Activated CD8-positive, alpha-beta memory T cell treated with anti-CD3 and anti-CD28 coated beads, Interleukin-2, amount 10 ng/mL, durations not matched to agents 7 days and 5 days (primary cell): ENCODE data around the gene OR2S2. TPM values are rescaled to one million over a fixed set of nuclear protein-coding genes. Genes with fewer than 3 reads are reported as not detected.
A peak's percentile ranks its signal among the peaks of the same experiment; 100 is the strongest.
"Not testable (repeated sequence)": the region's sequence is repeated elsewhere in the genome, so short reads cannot be mapped to it uniquely, and the experiment has no call there.

Experiments used
- ATAC-seq: fragments of 150-1000 bp; cut with Tn5 transposase; one replicate; pipeline ENCODE4 v1.10.0; 2021; ENCODE audit warnings: moderate library complexity
- CTCF ChIA-PET: fragments of 350-600 bp; sonication (Branson Sonifier 250); formaldehyde crosslinking; loops from one replicate; lab custom pipeline; 2021; ENCODE audit warnings: antibody characterized with exemption; lab: Charles Lee
- DNase-seq: peaks from one replicate; pipeline ENCODE4 v3.0.0-alpha.2; 2020
- H3K27ac Mint-ChIP-seq: one replicate; pipeline ENCODE4 v1.8.0; 2021; ENCODE audit warnings: mild to moderate bottlenecking, mixed read lengths
- H3K27me3 Mint-ChIP-seq: one replicate; pipeline ENCODE4 v1.8.0; 2021; ENCODE audit warnings: mixed read lengths
- H3K36me3 Mint-ChIP-seq: one replicate; pipeline ENCODE4 v1.8.0; 2021; ENCODE audit warnings: mild to moderate bottlenecking, mixed read lengths
- H3K4me1 Mint-ChIP-seq: one replicate; pipeline ENCODE4 v1.8.0; 2021; ENCODE audit warnings: mixed read lengths
- H3K4me3 Mint-ChIP-seq: one replicate; pipeline ENCODE4 v1.8.0; 2021; ENCODE audit warnings: mild to moderate bottlenecking, moderate library complexity, mixed read lengths
- H3K9me3 Mint-ChIP-seq: one replicate; pipeline ENCODE4 v1.8.0; 2022; ENCODE audit warnings: low read depth, mixed read lengths
- total RNA-seq, 2 experiments: library from RNA; stranded (reverse); gene quantifications; one replicate each; pipeline ENCODE4 v1.2.3, GENCODE V29; 2021

The OR2S2 gene
- not detected for total RNA-seq

DNA sequence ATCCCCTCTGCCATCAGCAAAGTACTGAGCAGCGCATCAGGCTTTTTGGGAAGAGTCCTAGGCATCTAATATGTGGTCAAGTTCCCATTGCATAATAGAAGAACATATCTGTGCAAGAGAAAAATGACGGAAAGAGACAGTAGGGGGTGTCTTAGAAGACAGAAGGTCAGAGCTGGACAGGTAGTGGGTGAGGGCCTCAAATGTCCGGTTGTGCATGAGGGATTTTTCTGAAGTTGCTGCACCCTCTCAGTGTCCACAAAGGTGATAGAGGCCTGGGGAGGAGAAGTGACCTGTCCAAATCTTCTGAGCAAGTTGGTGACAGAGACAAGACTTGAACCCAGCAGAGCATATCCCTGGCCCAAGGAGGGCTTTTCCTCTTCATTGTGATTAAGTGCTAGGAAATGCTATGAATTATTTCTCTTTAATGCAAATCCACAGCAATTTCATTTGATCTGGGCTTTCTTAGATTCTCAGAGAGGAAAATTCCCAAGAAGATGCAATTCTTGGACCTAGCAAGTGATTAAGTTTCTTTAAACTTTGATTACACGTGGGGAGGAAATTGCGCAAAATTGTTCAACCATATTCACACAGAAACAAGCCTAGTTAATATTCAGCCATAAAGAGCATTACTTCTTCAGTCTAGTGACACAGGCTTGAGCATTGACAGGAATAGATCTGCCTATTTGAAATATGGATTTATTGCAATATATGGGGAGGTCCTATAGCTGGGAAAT is at the start of gene OR2S2:
Gene OR2S2 (minus strand): TSS at position 51 of the 734 bp plus-strand sequence. CDS start 56 bp downstream, outside the sequence.
- Mint-ChIP-seq H3K27ac (no peak within 1 kb of the TSS), H3K4me1 (no peaks in the 10 kb centered on the region), H3K36me3 (no peaks in the 10 kb centered on the region), H3K27me3 (peaks cover 40% of the 10 kb centered on the region), H3K4me3 (no peak within 1 kb of the TSS), H3K9me3 (no peaks in the 10 kb centered on the region)
- CTCF ChIA-PET, result interaction anchor here (0.9 to 2.0 kb wide), 3 partner anchors 13 to 921 kb away, joined by 3 to 9 read pairs (median 6); no protein-coding TSS in a partner anchor
- no peak for DNase-seq
- no peak for ATAC-seq

- H3K27ac Mint-ChIP-seq, result peak overlapping the region; percentile 0
- CTCF ChIA-PET, result interaction anchor here (0.9 to 6.6 kb wide), 8 partner anchors 12 to 160 kb away, joined by 3 to 59 read pairs (median 4); no protein-coding TSS in a partner anchor
- no peaks in the 10 kb centered on the region for H3K9me3 Mint-ChIP-seq
- ATAC-seq (peak; percentile 48), DNase-seq (no peak)
- peaks cover 19% of the 10 kb centered on the region for H3K4me1 Mint-ChIP-seq
- peaks cover 64% of the 10 kb centered on the region for H3K27me3 Mint-ChIP-seq
- H3K36me3 Mint-ChIP-seq, result peaks cover 6% of the 10 kb centered on the region
- H3K4me3 Mint-ChIP-seq, result no peak overlapping the region
Measured at GRCh38 chr9:36007316-36007708, 49.4 kb upstream of the OR2S2 start.

DNA sequence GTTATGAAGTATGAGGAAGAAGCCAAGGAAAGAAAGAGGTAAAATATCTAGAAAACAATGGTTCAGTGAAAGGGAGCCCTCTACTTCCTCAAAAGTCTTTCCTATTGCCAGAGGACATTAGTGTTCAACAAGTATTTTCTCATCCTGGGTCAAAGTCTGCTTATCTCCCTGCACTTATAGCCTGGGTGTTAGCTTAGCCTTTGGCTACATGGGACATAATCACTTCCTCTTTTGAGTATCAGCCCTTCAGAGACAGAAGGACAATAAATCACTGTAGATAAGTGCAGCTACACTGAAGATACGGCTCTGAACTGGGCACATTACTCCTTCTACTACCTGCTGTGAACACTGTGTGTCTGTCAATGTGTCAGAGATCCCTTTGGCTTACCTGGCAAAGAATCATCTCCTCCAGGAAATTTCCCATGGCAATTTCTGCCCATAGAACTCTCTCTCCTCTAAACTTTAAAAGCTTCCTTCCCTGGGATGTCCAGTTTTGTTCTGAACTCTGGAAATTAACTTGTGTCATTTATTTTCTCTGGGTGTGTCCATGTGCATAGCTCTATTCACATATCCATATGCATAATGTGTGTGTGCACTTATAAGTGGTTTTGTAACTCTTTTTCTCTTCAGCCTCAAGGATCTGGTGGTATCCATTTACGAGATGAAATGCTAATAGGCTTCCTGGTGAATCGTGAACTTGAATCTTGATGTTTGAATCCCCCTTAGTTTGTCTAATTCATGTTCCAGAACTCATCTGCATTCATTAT is 48.8 kb upstream of the OR2S2 start:
- H3K27ac Mint-ChIP-seq, result peak overlapping the region; percentile 0
- peaks cover 65% of the 10 kb centered on the region for H3K27me3 Mint-ChIP-seq
- H3K9me3 Mint-ChIP-seq, result no peaks in the 10 kb centered on the region

DNA sequence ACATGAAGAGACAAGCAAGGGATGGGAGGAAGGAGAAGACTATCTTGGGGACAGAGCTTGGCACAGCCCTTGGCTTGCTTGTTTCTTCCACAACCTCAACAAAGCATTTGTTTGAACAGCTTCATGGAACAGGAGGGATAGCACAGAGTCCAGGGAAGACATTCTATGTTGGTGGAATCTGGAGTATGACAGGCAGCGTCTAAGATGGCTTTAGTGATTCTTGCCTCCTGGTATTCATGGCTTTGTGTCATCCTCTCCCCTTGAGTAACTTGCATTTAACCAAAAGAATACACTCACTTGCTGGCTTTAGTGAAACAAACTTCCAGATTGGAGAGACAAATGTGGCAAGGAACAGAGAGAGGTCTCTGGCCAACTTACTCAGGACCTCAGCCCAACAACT is 47.9 kb upstream of the OR2S2 start:
- CTCF ChIA-PET, result interaction anchor here (1.3 to 6.6 kb wide), 3 partner anchors 14 to 60 kb away, joined by 3 to 59 read pairs (median 30); no protein-coding TSS in a partner anchor
- H3K4me1 Mint-ChIP-seq, result peaks cover 19% of the 10 kb centered on the region
- DNase-seq, result no peak
- ATAC-seq, result no peak
- H3K27ac Mint-ChIP-seq, result no peak overlapping the region
- peaks cover 6% of the 10 kb centered on the region for H3K36me3 Mint-ChIP-seq
- H3K9me3 Mint-ChIP-seq, result no peaks in the 10 kb centered on the region
- peaks cover 60% of the 10 kb centered on the region for H3K27me3 Mint-ChIP-seq
- no peak overlapping the region for H3K4me3 Mint-ChIP-seq

More for the DNA sequence above, 48.8 kb upstream of the OR2S2 start:
- Mint-ChIP-seq H3K4me1 (peaks cover 19% of the 10 kb centered on the region), H3K36me3 (peaks cover 6% of the 10 kb centered on the region), H3K4me3 (no peak overlapping the region)
- ATAC-seq, result no peak
- CTCF ChIA-PET, result interaction anchor here (0.9 to 6.6 kb wide), 7 partner anchors 13 to 160 kb away, joined by 3 to 59 read pairs (median 4); no protein-coding TSS in a partner anchor
- no peak for DNase-seq

DNA sequence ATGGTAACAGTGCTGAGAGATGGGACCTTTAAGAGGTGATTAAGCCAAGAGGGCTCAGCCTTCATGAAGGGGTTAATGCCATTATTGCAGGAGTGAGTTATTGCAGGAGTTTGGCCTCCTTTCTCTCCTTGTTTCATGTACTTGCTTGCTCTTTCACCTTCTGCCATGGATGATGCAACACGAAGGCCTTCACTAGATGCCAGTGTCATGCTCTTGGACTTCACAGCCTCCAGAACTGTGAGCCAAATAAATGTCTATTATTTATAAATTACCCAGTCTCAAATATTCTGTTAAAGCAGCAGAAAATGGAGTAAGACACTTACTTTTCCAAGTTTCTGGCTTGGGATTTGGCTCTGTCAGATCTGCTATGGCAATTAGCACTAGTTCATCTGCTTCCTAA is 40.4 kb upstream of the OR2S2 start:
- no peaks in the 10 kb centered on the region for H3K9me3 Mint-ChIP-seq
- CTCF ChIA-PET, result no interaction called here
- ATAC-seq, result no peak
- no peak overlapping the region for H3K27ac Mint-ChIP-seq
- DNase-seq, result no peak
- H3K36me3 Mint-ChIP-seq, result no peaks in the 10 kb centered on the region
- no peak overlapping the region for H3K4me3 Mint-ChIP-seq
- peaks cover 50% of the 10 kb centered on the region for H3K27me3 Mint-ChIP-seq
- no peaks in the 10 kb centered on the region for H3K4me1 Mint-ChIP-seq

- H3K36me3 Mint-ChIP-seq, DNase-seq, H3K4me3 Mint-ChIP-seq, ATAC-seq, H3K9me3 Mint-ChIP-seq, H3K27ac Mint-ChIP-seq, H3K4me1 Mint-ChIP-seq, CTCF ChIA-PET: not testable (repeated sequence)
- peaks cover 45% of the 10 kb centered on the region for H3K27me3 Mint-ChIP-seq
Measured at GRCh38 chr9:35997016-35997415, 39.1 kb upstream of the OR2S2 start.

DNA sequence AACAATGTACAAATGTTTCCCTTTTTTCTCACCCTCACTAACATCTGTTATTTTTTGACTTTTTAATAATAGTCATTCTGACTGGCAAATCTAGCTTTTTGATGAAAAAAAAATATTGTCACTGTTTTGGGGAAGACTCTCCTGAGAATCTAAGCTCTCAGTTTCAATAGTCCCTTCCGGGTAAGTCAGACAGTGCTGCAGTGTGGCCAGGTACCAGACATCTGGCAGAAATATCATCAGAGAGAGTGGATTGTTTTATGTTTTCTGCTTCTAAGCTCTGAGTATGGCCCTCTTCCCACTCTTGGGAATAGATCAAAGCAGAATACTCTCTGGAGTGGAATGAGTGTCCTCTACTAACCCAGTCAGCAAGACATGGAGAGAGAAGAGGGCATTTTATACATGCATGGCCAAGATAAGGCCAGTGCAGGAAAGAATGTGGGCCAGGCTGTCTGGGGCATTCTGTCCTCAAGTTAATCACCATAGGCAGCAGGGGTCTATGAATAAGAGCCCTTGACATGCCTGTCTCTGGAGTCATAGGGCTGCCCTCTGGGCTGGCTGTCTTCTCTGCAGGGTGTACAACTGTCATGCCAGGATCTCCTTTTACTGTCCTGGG is 38.5 kb upstream of the OR2S2 start:
- CTCF ChIA-PET, result interaction anchor here (2.6 kb wide), 1 partner anchor 12 kb away, joined by 12 read pairs; no protein-coding TSS in a partner anchor
- peaks cover 46% of the 10 kb centered on the region for H3K27me3 Mint-ChIP-seq
- DNase-seq, result no peak
- no peak overlapping the region for H3K4me3 Mint-ChIP-seq
- no peaks in the 10 kb centered on the region for H3K4me1 Mint-ChIP-seq
- no peak for ATAC-seq
- no peak overlapping the region for H3K27ac Mint-ChIP-seq
- no peaks in the 10 kb centered on the region for H3K9me3 Mint-ChIP-seq
- no peaks in the 10 kb centered on the region for H3K36me3 Mint-ChIP-seq

DNA sequence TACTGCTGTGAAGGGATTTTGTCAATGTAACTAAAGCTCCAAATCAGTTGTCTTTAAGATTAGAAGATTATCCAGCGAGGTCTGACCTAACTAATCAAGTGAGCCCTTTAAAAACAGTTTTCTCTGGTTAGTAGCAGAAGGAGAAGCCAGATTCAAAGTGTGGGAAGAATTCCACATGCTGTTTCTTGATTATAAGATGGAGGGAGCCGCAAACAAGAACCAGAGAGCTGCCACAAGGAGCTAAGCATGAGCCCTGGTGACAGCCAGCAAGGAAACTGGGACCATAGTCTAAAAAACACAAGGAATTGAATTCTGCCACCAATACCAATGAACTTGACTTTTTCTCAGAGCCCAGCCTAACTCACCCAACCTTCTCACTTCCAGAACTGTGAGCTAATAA is 37.0 kb upstream of the OR2S2 start:
- Mint-ChIP-seq H3K4me3 (no peak overlapping the region), H3K9me3 (no peaks in the 10 kb centered on the region), H3K27me3 (peaks cover 50% of the 10 kb centered on the region), H3K36me3 (no peaks in the 10 kb centered on the region), H3K27ac (no peak overlapping the region), H3K4me1 (no peaks in the 10 kb centered on the region)
- ATAC-seq (no peak), DNase-seq (no peak)
- CTCF ChIA-PET, result interaction anchor here (1.2 to 2.6 kb wide), 4 partner anchors 10 to 28 kb away, joined by 3 to 12 read pairs (median 5); no protein-coding TSS in a partner anchor

DNA sequence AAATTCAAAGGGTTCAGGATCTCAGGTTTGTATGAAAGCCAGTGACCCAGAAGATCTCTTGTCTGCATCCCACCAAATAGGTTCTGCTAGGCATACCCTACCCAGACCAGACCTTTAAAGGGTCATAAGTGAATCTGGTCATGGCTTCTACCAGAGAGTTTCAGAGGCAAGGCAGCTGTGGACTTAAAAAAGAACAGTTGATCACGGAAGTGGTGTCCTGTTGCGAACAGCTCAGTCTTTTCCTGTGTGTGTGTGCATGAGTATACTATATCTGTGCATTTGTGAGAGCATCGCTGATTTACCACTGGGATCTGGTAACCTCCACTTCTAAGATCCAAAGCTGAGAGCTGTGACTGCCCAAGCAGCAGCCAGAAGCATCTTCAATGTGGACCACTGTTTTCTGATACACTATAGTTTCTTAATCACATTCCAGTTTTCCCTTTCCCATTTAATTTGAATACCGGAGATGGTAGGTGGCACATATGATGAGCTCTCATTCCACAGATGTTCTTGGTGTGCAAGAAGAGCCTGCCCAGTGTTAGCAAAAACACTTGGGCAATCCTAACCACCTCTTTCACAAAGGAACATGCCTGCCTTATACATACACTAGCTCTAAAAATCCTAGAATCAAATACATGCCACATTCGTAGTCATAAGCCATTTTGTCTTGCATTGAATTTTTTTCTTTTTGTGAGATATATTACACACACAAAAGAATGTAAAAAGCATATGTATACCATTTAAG is 36.2 kb upstream of the OR2S2 start:
- Mint-ChIP-seq H3K27me3 (peaks cover 50% of the 10 kb centered on the region), H3K4me1 (no peaks in the 10 kb centered on the region), H3K9me3 (no peaks in the 10 kb centered on the region), H3K36me3 (no peaks in the 10 kb centered on the region), H3K27ac (no peak overlapping the region), H3K4me3 (no peak overlapping the region)
- ATAC-seq (no peak), DNase-seq (no peak)
- CTCF ChIA-PET, result interaction anchor here (1.2 to 2.6 kb wide), 4 partner anchors 11 to 29 kb away, joined by 3 to 12 read pairs (median 5); no protein-coding TSS in a partner anchor

- H3K36me3 Mint-ChIP-seq, ATAC-seq, DNase-seq, H3K27ac Mint-ChIP-seq, H3K9me3 Mint-ChIP-seq, H3K4me3 Mint-ChIP-seq, H3K4me1 Mint-ChIP-seq: not testable (repeated sequence)
- CTCF ChIA-PET, result interaction anchor here (0.9 to 2.0 kb wide), 2 partner anchors 30 to 89 kb away, joined by 3 to 6 read pairs; no protein-coding TSS in a partner anchor
- peaks cover 58% of the 10 kb centered on the region for H3K27me3 Mint-ChIP-seq
Measured at GRCh38 chr9:35993136-35993535, 35.2 kb upstream of the OR2S2 start.

- H3K27ac Mint-ChIP-seq, result no peak overlapping the region
- DNase-seq, result no peak
- H3K27me3 Mint-ChIP-seq, result peaks cover 65% of the 10 kb centered on the region
- CTCF ChIA-PET, result no interaction called here
- H3K36me3 Mint-ChIP-seq, result no peaks in the 10 kb centered on the region
- no peaks in the 10 kb centered on the region for H3K9me3 Mint-ChIP-seq
- H3K4me1 Mint-ChIP-seq, result no peaks in the 10 kb centered on the region
- ATAC-seq, result no peak
- H3K4me3 Mint-ChIP-seq, result no peak overlapping the region
Measured at GRCh38 chr9:35990155-35990554, 32.2 kb upstream of the OR2S2 start.

DNA sequence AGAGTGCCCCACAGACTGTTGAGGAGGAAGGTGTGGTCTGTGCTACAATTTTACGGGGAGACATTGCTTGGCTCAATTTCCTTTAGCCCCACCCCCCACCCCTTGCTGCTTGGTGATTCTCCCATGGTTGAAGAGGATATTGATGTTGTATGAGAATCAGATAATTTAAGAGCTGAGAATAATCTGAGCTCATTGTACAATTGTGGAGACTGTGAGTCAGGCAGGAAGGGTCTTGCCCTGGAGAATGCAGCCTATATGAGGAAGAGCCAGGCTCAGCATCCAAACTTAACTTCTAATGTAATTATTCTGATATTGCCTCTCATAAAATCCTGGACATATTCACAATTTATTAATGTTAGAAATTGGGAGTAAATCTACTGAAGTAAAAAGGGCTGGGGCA is 26.1 kb upstream of the OR2S2 start:
- CTCF ChIA-PET, result interaction anchor here (2.6 kb wide), 1 partner anchor 39 kb away, joined by 9 read pairs; no protein-coding TSS in a partner anchor
- Mint-ChIP-seq H3K36me3 (no peaks in the 10 kb centered on the region), H3K9me3 (no peaks in the 10 kb centered on the region), H3K4me1 (no peaks in the 10 kb centered on the region), H3K4me3 (no peak overlapping the region), H3K27ac (no peak overlapping the region), H3K27me3 (peaks cover 56% of the 10 kb centered on the region)
- DNase-seq (no peak), ATAC-seq (no peak)
